NT2/D1 (cell line): ENCODE data around the gene TUBA1B.

Experiments used
- DNase-seq: peaks from one replicate; pipeline ENCODE4 v3.0.0-alpha.2; 2011; ENCODE audit warnings: low read depth, low spot score
- H3K27me3 ChIP-seq: 2 replicates; pipeline ENCODE4 v1.6.0; 2011; ENCODE audit warnings: mild to moderate bottlenecking; ENCODE audit not compliant: insufficient read length, insufficient read depth
- H3K36me3 ChIP-seq: 2 replicates; pipeline ENCODE4 v1.6.1; 2011; ENCODE audit warnings: mild to moderate bottlenecking, low read length, mixed read lengths; ENCODE audit not compliant: insufficient read depth, insufficient read length
- H3K4me1 ChIP-seq: 2 replicates; pipeline ENCODE4 v1.5.1; 2011; ENCODE audit not compliant: insufficient read depth, insufficient read length
- H3K4me3 ChIP-seq: 2 replicates; pipeline ENCODE4 v1.5.1; 2011; ENCODE audit warnings: low read depth; ENCODE audit not compliant: insufficient read length
- H3K9ac ChIP-seq: 2 replicates; pipeline ENCODE4 v1.6.0; 2011; ENCODE audit warnings: low read depth; ENCODE audit not compliant: insufficient read length
- H3K9me3 ChIP-seq: 2 replicates; pipeline ENCODE4 v1.5.1; 2011; ENCODE audit warnings: mild to moderate bottlenecking, low read length; ENCODE audit not compliant: insufficient read depth
- SUZ12 ChIP-seq: IDR thresholded peaks from 2 replicates; pipeline ENCODE4 v1.6.1; 2011; ENCODE audit not compliant: insufficient read length, insufficient read depth; ENCODE audit errors: extremely low read depth
- YY1 ChIP-seq: IDR thresholded peaks from 2 replicates; pipeline ENCODE4 v1.6.1; 2011; ENCODE audit not compliant: insufficient read length, insufficient read depth
- ZNF274 ChIP-seq: IDR thresholded peaks from 2 replicates; pipeline ENCODE4 v1.6.1; 2011; ENCODE audit warnings: mild to moderate bottlenecking, low read depth, low read length

TUBA1B gene

DNA sequence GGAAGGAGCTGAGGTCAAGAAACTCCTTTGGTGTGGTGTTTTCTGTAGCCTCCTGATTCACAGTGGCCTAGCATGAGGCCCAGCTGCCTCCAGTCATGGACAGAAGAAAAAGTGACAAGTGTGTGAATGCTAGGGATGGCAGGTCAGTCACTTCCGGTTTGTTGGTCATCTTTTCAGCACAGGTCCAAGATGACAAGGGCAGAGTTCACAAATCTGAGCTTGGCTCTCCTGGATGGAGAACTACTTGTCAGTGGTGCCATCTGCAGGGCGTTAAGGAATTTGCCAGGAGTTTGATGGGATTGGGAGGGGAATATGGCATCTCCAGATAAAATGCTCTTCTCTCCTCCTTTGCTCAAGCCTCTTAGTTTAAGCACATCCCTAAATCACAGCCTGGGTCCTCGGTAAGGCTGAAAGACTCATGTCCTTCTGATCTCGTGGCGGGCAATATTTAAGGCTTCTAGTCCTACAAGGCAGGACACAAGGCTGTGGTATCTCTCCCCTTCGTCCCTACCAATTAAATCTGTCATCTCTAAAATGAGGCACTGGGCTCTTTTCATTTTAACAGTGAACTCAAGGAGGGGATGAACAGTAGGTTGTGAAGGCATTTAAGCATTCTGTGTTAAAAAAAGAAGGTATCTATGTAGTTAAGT is 10.0 kb downstream of the TUBA1B start:
- peak; percentile 51 for DNase-seq
- Histone ChIP-seq H3K27me3 (no peaks in the 10 kb centered on the region), H3K4me1 (no peaks in the 10 kb centered on the region), H3K9me3 (no peaks in the 10 kb centered on the region), H3K4me3 (no peak overlapping the region), H3K36me3 (no peaks in the 10 kb centered on the region), H3K9ac (no peak overlapping the region)
- TF ChIP-seq YY1 = no peak
- no peak for TF ChIP-seq SUZ12
- no peak for TF ChIP-seq ZNF274

DNA sequence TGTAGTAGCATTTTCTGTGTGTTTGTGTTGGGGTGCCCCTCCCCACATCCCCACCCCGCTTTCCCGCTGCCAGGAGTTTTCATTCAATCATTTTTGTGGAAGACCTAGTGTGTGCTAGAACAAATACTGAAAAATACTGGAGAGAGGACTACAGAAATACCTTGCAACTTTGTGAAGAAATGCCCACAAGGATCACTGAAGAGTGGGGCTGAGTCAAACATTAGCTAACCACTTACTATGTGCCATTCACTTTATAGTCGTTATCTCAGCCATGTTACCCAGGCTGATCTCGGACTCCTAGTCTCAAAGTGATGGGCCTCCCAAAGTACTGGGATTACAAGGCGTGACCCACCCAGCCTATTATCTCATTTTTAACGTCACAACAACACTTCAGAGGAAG is 20.0 kb downstream of the TUBA1B start:
- peak overlapping the region; percentile 44 for H3K4me3 ChIP-seq
- H3K27me3 ChIP-seq = no peaks in the 10 kb centered on the region
- H3K4me1 ChIP-seq = peaks cover 6% of the 10 kb centered on the region
- peaks cover 11% of the 10 kb centered on the region; the same call in 1 of the 2 replicates for H3K9me3 ChIP-seq
- peaks cover 9% of the 10 kb centered on the region for H3K36me3 ChIP-seq
- peak overlapping the region; percentile 79 for H3K9ac ChIP-seq
- DNase-seq = no peak
- TF ChIP-seq ZNF274 (no peak), SUZ12 (no peak), YY1 (no peak)

GRCh38 chr12:49110464-49111155 is 20.6 kb downstream of the TUBA1B start, which contains the start of gene LMBR1L:
TSS of gene LMBR1L (minus strand) at chr12:49110847. CDS start at chr12:49110555, 292 bp downstream.
- TF ChIP-seq ZNF274 (no peak), YY1 (no peak), SUZ12 (no peak)
- peaks cover 6% of the 10 kb centered on the region for H3K4me1 ChIP-seq
- H3K36me3 ChIP-seq = peaks cover 13% of the 10 kb centered on the region
- peaks cover 11% of the 10 kb centered on the region; the same call in 1 of the 2 replicates for H3K9me3 ChIP-seq
- peak within 1 kb of the TSS; percentile 89 for H3K4me3 ChIP-seq
- peak; percentile 96 for DNase-seq
- peak within 1 kb of the TSS; percentile 95 for H3K9ac ChIP-seq
- no peaks in the 10 kb centered on the region for H3K27me3 ChIP-seq

DNA sequence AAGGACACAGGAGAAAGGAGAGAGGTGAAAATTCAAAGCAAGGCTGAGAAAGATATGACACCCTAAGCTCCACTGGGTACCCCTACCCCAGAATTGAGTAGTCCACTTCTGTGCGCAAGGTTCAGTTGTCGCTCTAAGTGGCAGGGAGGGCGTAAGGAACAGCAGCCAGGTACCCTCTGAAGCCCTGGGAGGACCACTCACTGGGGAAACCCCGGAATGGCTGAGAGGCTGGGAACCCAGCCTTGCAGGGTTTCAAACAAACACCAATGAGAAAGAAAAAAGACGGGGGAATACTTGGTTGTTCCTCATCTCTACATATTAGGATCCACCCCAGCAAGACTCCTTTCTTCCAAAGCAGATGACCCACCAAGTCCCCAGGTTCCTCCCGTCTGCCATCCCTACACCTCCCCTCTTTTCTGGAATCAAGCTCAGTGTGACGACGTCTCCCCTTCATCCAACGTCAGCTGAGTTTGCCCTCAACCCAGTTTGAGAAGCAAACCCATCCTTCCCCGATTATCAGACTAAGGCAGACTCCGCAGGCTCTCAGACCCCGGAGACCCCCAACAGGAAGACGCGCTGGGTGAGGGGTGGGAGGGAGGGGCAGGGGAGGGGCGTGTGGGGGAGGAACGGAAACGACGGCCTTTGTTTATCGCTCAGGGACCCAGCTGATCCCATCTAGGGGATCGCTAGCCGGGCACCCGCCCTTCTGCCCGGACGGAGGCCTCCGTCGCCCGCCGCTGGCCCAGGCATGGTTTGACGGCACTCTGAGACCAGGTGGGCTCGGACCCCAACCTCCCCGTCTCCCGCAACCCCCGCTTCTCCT is 21.3 kb downstream of the TUBA1B start:
- no peak for TF ChIP-seq SUZ12
- no peak for TF ChIP-seq ZNF274
- TF ChIP-seq YY1 = no peak
- H3K9ac ChIP-seq = peak overlapping the region; percentile 95
- peaks cover 6% of the 10 kb centered on the region for H3K4me1 ChIP-seq
- peaks cover 11% of the 10 kb centered on the region; the same call in 1 of the 2 replicates for H3K9me3 ChIP-seq
- H3K36me3 ChIP-seq = peaks cover 20% of the 10 kb centered on the region
- H3K27me3 ChIP-seq = no peaks in the 10 kb centered on the region
- DNase-seq = no peak
- H3K4me3 ChIP-seq = peak overlapping the region; percentile 89

GRCh38 chr12:49108958-49109404 is 22.2 kb downstream of the TUBA1B start:
- peaks cover 23% of the 10 kb centered on the region for H3K36me3 ChIP-seq
- H3K4me3 ChIP-seq = peak overlapping the region; percentile 89
- no peak for DNase-seq
- H3K9me3 ChIP-seq = peaks cover 11% of the 10 kb centered on the region; the same call in 1 of the 2 replicates
- no peaks in the 10 kb centered on the region for H3K27me3 ChIP-seq
- TF ChIP-seq ZNF274 (no peak), YY1 (no peak), SUZ12 (no peak)
- peaks cover 6% of the 10 kb centered on the region for H3K4me1 ChIP-seq
- no peak overlapping the region for H3K9ac ChIP-seq

DNA sequence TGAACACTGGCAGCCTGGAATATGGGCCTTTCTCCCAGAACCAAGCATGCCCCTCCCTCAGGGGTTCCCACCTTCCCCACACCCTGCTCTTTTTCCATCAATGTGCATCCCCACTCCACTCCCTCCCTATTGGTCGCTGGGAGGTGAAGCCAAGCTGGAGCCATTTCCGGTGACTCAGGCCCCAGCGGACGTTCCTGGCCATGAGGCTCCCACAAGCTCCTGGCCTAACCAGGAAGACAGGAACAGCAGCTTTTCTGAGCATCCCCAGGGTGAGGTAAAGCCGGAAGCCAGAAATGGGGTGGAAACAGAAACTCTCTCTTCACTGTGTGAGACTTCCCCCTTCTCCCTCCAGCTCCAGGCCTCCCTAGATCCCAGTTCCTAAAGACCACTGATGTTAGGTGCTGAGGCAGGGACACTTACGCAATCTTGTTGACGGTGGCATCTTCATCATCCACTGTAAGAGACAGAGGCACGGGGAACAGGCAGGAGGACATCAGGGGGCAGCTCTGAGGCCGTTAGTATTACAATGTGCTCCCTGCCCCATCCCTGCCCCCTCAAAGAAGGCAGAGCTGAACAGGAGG is 25.6 kb downstream of the TUBA1B start:
- Histone ChIP-seq H3K36me3 (peaks cover 56% of the 10 kb centered on the region), H3K9ac (no peak overlapping the region), H3K4me1 (peaks cover 8% of the 10 kb centered on the region), H3K9me3 (no peaks in the 10 kb centered on the region), H3K27me3 (no peaks in the 10 kb centered on the region), H3K4me3 (no peak overlapping the region)
- TF ChIP-seq SUZ12 = no peak
- no peak for TF ChIP-seq YY1
- no peak for TF ChIP-seq ZNF274
- DNase-seq = no peak
